ENCODE measurements around the gene TMTC3. TPM values are rescaled to one million over a fixed set of nuclear protein-coding genes. Genes with fewer than 3 reads are reported as not detected.

Gene TMTC3
- total RNA-seq, 2 donors from 2014 or later, result 13.0 to 15.2 TPM

GRCh38 chr12:88153959-88154358 lies 11.9 kb downstream of the TMTC3 start:
- no peak for DNase-seq
- intact Hi-C loops (cut with DNase I, micrococcal nuclease), result no loop called here
- ATAC-seq, result no peak

- DNase-seq (no peak), ATAC-seq (peak; percentile 98)
- intact Hi-C loops (cut with DNase I, micrococcal nuclease), result no loop called here
These were observed 14.1 kb downstream of the TMTC3 start for GRCh38 chr12:88156075-88156654.

GRCh38 chr12:88163371-88163770 lies 21.3 kb downstream of the TMTC3 start:
- ATAC-seq (no peak), DNase-seq (no peak)
- intact Hi-C loops (cut with DNase I, micrococcal nuclease), result no loop called here

GRCh38 chr12:88166179-88166578 lies 24.1 kb downstream of the TMTC3 start:
- ATAC-seq, result no peak
- DNase-seq, result no peak
- intact Hi-C loops (cut with DNase I, micrococcal nuclease), result no loop called here

GRCh38 chr12:88167384-88167783 lies 25.3 kb downstream of the TMTC3 start:
- no peak for DNase-seq
- ATAC-seq, result peak; percentile 96
- intact Hi-C loops (cut with DNase I, micrococcal nuclease), result no loop called here

GRCh38 chr12:88172844-88173407 lies 30.8 kb downstream of the TMTC3 start:
- no peak for DNase-seq
- intact Hi-C loops (cut with DNase I, micrococcal nuclease), result no loop called here
- ATAC-seq, result no peak

- DNase-seq (no peak), ATAC-seq (no peak)
- intact Hi-C loops (cut with DNase I, micrococcal nuclease), result no loop called here
These were observed 33.4 kb downstream of the TMTC3 start for GRCh38 chr12:88175544-88175943.

GRCh38 chr12:88179436-88180014 lies 37.4 kb downstream of the TMTC3 start:
- intact Hi-C loops (cut with DNase I, micrococcal nuclease), result no loop called here
- no peak for ATAC-seq
- no peak for DNase-seq

GRCh38 chr12:88181881-88182280 lies 39.8 kb downstream of the TMTC3 start:
- no peak for ATAC-seq
- intact Hi-C loops (cut with DNase I, micrococcal nuclease), result no loop called here
- DNase-seq, result no peak

- intact Hi-C loops (cut with DNase I, micrococcal nuclease), result no loop called here
- ATAC-seq (no peak), DNase-seq (no peak)
These were observed 40.3 kb downstream of the TMTC3 start for GRCh38 chr12:88182416-88182815.

GRCh38 chr12:88184196-88184595 lies 42.1 kb downstream of the TMTC3 start:
- DNase-seq, result no peak
- intact Hi-C loops (cut with DNase I, micrococcal nuclease), result no loop called here
- ATAC-seq, result no peak

GRCh38 chr12:88185279-88185678 lies 43.2 kb downstream of the TMTC3 start:
- intact Hi-C loops (cut with DNase I, micrococcal nuclease), result no loop called here
- ATAC-seq, result no peak
- DNase-seq, result no peak

- DNase-seq, result no peak
- ATAC-seq, result no peak
- intact Hi-C loops (cut with DNase I, micrococcal nuclease), result no loop called here
These were observed 43.9 kb downstream of the TMTC3 start for GRCh38 chr12:88185988-88186387.

- DNase-seq, result no peak
- ATAC-seq, result no peak
- intact Hi-C loops (cut with DNase I, micrococcal nuclease), result no loop called here
These were observed 45.5 kb downstream of the TMTC3 start for GRCh38 chr12:88187571-88187970.

GRCh38 chr12:88188180-88188579 lies 46.1 kb downstream of the TMTC3 start:
- peak; percentile 92 for ATAC-seq
- DNase-seq, result no peak

GRCh38 chr12:88192426-88192825 lies 50.3 kb downstream of the TMTC3 start:
- intact Hi-C loops (cut with DNase I, micrococcal nuclease), result no loop called here
- no peak for DNase-seq
- ATAC-seq, result no peak

More at GRCh38 chr12:88188180-88188579, 46.1 kb downstream of the TMTC3 start:
- intact Hi-C loops (cut with DNase I, micrococcal nuclease), result no loop called here

- ATAC-seq, result no peak
- no peak for DNase-seq
- intact Hi-C loops (cut with DNase I, micrococcal nuclease), result no loop called here
These were observed 52.8 kb downstream of the TMTC3 start for GRCh38 chr12:88194868-88195267.

GRCh38 chr12:88200029-88200428 lies 57.9 kb downstream of the TMTC3 start:
- DNase-seq, result no peak
- ATAC-seq, result no peak
- intact Hi-C loops (cut with DNase I, micrococcal nuclease), result no loop called here

- ATAC-seq (no peak), DNase-seq (no peak)
- intact Hi-C loops (cut with DNase I, micrococcal nuclease), result no loop called here
These were observed 60.4 kb downstream of the TMTC3 start for GRCh38 chr12:88202500-88202899.

GRCh38 chr12:88206601-88207000 lies 64.5 kb downstream of the TMTC3 start:
- no peak for ATAC-seq
- DNase-seq, result no peak
- intact Hi-C loops (cut with DNase I, micrococcal nuclease), result no loop called here
